Endothelial cell of umbilical vein (primary cell): ENCODE results near the gene ALDH8A1. TPM values are rescaled to one million over a fixed set of nuclear protein-coding genes. Genes with fewer than 3 reads are reported as not detected.

Experiments
- BruUV-seq: library from RNA; stranded (reverse); fragments of 400-500 nt; replicated peaks from 2 replicates; lab custom pipeline; 2021; lab: Mats Ljungman, UMichigan
- CTCF ChIA-PET: fragments of 300-600, 350-600 bp; sonication (Branson Sonifier 250); formaldehyde crosslinking; loops from one replicate; lab custom pipeline; 2021; ENCODE audit warnings: antibody characterized with exemption, inconsistent platforms; lab: Charles Lee
- POLR2A ChIA-PET: fragments of 300-600, 350-600 bp; sonication (Branson Sonifier 250); formaldehyde crosslinking; loops from one replicate; lab custom pipeline; 2021; ENCODE audit warnings: antibody characterized with exemption, inconsistent platforms; lab: Charles Lee
- DNase-seq: peaks from one replicate; pipeline ENCODE4 v3.0.0-alpha.2; 2011; ENCODE audit warnings: low read depth, low spot score
- FAIRE-seq: peaks from 2 replicates; lab custom pipeline; 2011; peaks lifted over from hg19 to GRCh38; lab: Jason Lieb, UNC
- H2AFZ ChIP-seq: 2 replicates; pipeline ENCODE4 v1.6.0; 2012; ENCODE audit warnings: low read depth, low read length, control low read depth, inconsistent platforms
- H3K27ac ChIP-seq: 2 replicates; pipeline ENCODE4 v1.5.1; 2011; ENCODE audit warnings: low read depth, mild to moderate bottlenecking, control low read depth, low read length, moderate library complexity; ENCODE audit not compliant: insufficient read depth
- H3K27me3 ChIP-seq, 2 experiments: 2 replicates each; pipeline versions ENCODE4 v1.6.0 to v1.6.1; 2011; ENCODE audit warnings: low read length in 2 of 2, mixed read lengths in 1 of 2; ENCODE audit not compliant: control insufficient read depth in 2 of 2, insufficient read depth in 2 of 2
- H3K36me3 ChIP-seq, 2 experiments: 2 replicates in 1 of 2; 3 replicates in 1 of 2; pipeline ENCODE4 v1.5.1; 2011; ENCODE audit warnings: low read length in 2 of 2, mild to moderate bottlenecking in 1 of 2, moderate library complexity in 1 of 2; ENCODE audit not compliant: control insufficient read depth in 2 of 2, insufficient read depth in 2 of 2; ENCODE audit errors: extremely low read depth in 1 of 2
- H3K4me1 ChIP-seq: 3 replicates; pipeline ENCODE4 v1.5.1; 2011; ENCODE audit warnings: mild to moderate bottlenecking, low read length; ENCODE audit not compliant: control insufficient read depth, insufficient read depth; ENCODE audit errors: extremely low read depth
- H3K4me2 ChIP-seq: 2 replicates; pipeline ENCODE4 v1.6.1; 2011; ENCODE audit warnings: low read length, control low read depth, mixed read lengths; ENCODE audit not compliant: insufficient read depth
- H3K4me3 ChIP-seq, 3 experiments: fragments of 200-600 bp in 1 of 3; sonication (generic), shearing (Covaris generic) in 1 of 3; replicated peaks in 1 of 3; 2 replicates each; pipeline ENCODE4 v1.5.1; 2011 to 2016; ENCODE audit warnings: control low read depth in 3 of 3, low read length in 3 of 3, mild to moderate bottlenecking in 2 of 3, inconsistent platforms in 1 of 3, low read depth in 1 of 3, moderate library complexity in 1 of 3; ENCODE audit not compliant: insufficient read depth in 1 of 3
- H3K79me2 ChIP-seq: 2 replicates; pipeline ENCODE4 v1.6.0; 2012; ENCODE audit warnings: low read length, inconsistent platforms; ENCODE audit not compliant: control insufficient read depth, insufficient read depth
- H3K9ac ChIP-seq: replicated peaks from 2 replicates; pipeline ENCODE3; 2011; ENCODE audit warnings: low read length, control low read depth; ENCODE audit not compliant: insufficient read depth; ENCODE audit errors: extremely low read depth
- H3K9me1 ChIP-seq: replicated peaks from 3 replicates; pipeline ENCODE4 v1.6.0; 2011; ENCODE audit warnings: mild to moderate bottlenecking, low read length; ENCODE audit not compliant: control insufficient read depth, insufficient read depth; ENCODE audit errors: extremely low read depth
- H3K9me3 ChIP-seq: replicated peaks from 2 replicates; pipeline ENCODE4 v1.5.1; 2012; ENCODE audit warnings: low read length, inconsistent platforms; ENCODE audit not compliant: control insufficient read depth, insufficient read depth
- H4K20me1 ChIP-seq: replicated peaks from 2 replicates; pipeline ENCODE3; 2011; ENCODE audit warnings: mild to moderate bottlenecking, low read length; ENCODE audit not compliant: control insufficient read depth, insufficient read depth; ENCODE audit errors: extremely low read depth
- EZH2 ChIP-seq: IDR thresholded peaks from 2 replicates; pipeline ENCODE4 v1.6.1; 2012; ENCODE audit warnings: borderline replicate concordance, low read depth, mild to moderate bottlenecking, moderate library complexity, low read length, inconsistent platforms; ENCODE audit not compliant: severe bottlenecking
- FOS ChIP-seq: IDR thresholded peaks from 2 replicates; pipeline ENCODE4 v1.6.1; 2011; ENCODE audit warnings: mild to moderate bottlenecking, low read length, moderate library complexity, borderline replicate concordance; ENCODE audit not compliant: insufficient read depth
- GATA2 ChIP-seq: IDR thresholded peaks from 2 replicates; pipeline ENCODE4 v1.7.0; 2011; ENCODE audit warnings: low read depth, mild to moderate bottlenecking, moderate library complexity, mixed read lengths, low read length; ENCODE audit not compliant: insufficient read length, insufficient read depth
- JUN ChIP-seq: IDR thresholded peaks from 2 replicates; pipeline ENCODE4 v1.6.1; 2011; ENCODE audit warnings: borderline replicate concordance, low read depth; ENCODE audit not compliant: insufficient read length, insufficient read depth
- MAX ChIP-seq: IDR thresholded peaks from 2 replicates; pipeline ENCODE4 v1.6.1; 2011; ENCODE audit not compliant: insufficient read depth, insufficient read length
- MYC ChIP-seq: IDR thresholded peaks from one replicate; pipeline ENCODE4 v1.6.1; 2011; ENCODE audit warnings: mild to moderate bottlenecking, low read depth, low read length
- POLR2A ChIP-seq: IDR thresholded peaks from 2 replicates; pipeline ENCODE4 v1.6.1; 2012; ENCODE audit warnings: low read depth, mild to moderate bottlenecking, control low read depth, low read length
- POLR2AphosphoS5 ChIP-seq: IDR thresholded peaks from 2 replicates; pipeline ENCODE4 v1.6.1; 2012; ENCODE audit warnings: low read depth, mild to moderate bottlenecking, control low read depth, low read length, moderate library complexity; ENCODE audit not compliant: insufficient read depth
- dilution Hi-C: fragments of 300-500 bp; cut with MboI; formaldehyde crosslinking; loops from one replicate; pipeline ENCODE4 v1.15.0; 2019; ENCODE audit warnings: low sequenced_read_pairs; ENCODE audit not compliant: extremely low pct_ligation_motif_present
- intact Hi-C: fragments of 100-400 bp; cut with micrococcal nuclease; formaldehyde crosslinking; loops from one replicate; pipeline ENCODE4 v1.10.0; 2022
- polyA plus RNA-seq, 4 experiments: library from polyadenylated mRNA; depleted of rRNA in 3 of 4; stranded (reverse) in 3 of 4; unstranded in 1 of 4; fragments of >200 nt; gene quantifications; 2 replicates each; pipeline versions ENCODE4 v1.2.1 to v1.2.3, GENCODE V29; 2011 to 2012; ENCODE audit warnings: missing spikeins in 1 of 4
- total RNA-seq: library from RNA; stranded (reverse); gene quantifications from 2 replicates; pipeline ENCODE4 v1.2.3, GENCODE V29; 2021

The ALDH8A1 gene
- total and polyA plus RNA-seq, 2 donors (not counting 3 experiments of a cell fraction or from before 2014, with no cell fraction given) = 0.08 to 0.95 TPM

- no peak for TF ChIP-seq MAX
- TF ChIP-seq EZH2 = no peak
- TF ChIP-seq FOS = no peak
- TF ChIP-seq MYC = no peak
- TF ChIP-seq POLR2AphosphoS5 = no peak
- no peak for TF ChIP-seq GATA2
- Histone ChIP-seq H3K9me1 (no peaks in the 10 kb centered on the region), H3K4me3 (no peak overlapping the region), H3K9ac (no peak overlapping the region), H3K4me1 (no peaks in the 10 kb centered on the region), H2AFZ (no peak overlapping the region), H3K9me3 (no peaks in the 10 kb centered on the region), H3K79me2 (no peaks in the 10 kb centered on the region), H3K4me2 (no peak overlapping the region), H3K36me3 (no peaks in the 10 kb centered on the region), H3K27me3 (peaks cover 0 to 6% of the 10 kb centered on the region in 2 experiments), H4K20me1 (no peaks in the 10 kb centered on the region), H3K27ac (no peak overlapping the region)
- ChIA-PET CTCF (interaction anchor here (0.8 to 2.3 kb wide), 2 partner anchors 14 to 44 kb away, joined by 3 to 8 read pairs; no protein-coding TSS in a partner anchor), POLR2A (no interaction called here)
- dilution Hi-C loops = no loop called here
- no TSS peak for BruUV-seq
- no peak for FAIRE-seq
- no peak for DNase-seq
- intact Hi-C loops = no loop called here
Measured at GRCh38 chr6:134896910-134897309, 53.0 kb downstream of the ALDH8A1 start.

GRCh38 chr6:134894800-134895199 lies 55.1 kb downstream of the ALDH8A1 start:
- Histone ChIP-seq H3K4me2 (no peak overlapping the region), H3K79me2 (no peaks in the 10 kb centered on the region), H3K9me1 (no peaks in the 10 kb centered on the region), H3K27ac (no peak overlapping the region), H3K9me3 (no peaks in the 10 kb centered on the region), H3K36me3 (no peaks in the 10 kb centered on the region), H3K4me3 (no peak overlapping the region), H2AFZ (no peak overlapping the region), H3K9ac (no peak overlapping the region), H3K4me1 (no peaks in the 10 kb centered on the region), H4K20me1 (no peaks in the 10 kb centered on the region), H3K27me3 (peaks cover 0 to 6% of the 10 kb centered on the region in 2 experiments)
- dilution Hi-C loops (no loop called here), intact Hi-C loops (no loop called here)
- POLR2A ChIA-PET = no interaction called here
- TF ChIP-seq GATA2 (no peak), POLR2A (no peak), POLR2AphosphoS5 (no peak), EZH2 (no peak), MAX (no peak), JUN (no peak), FOS (no peak), MYC (no peak)
- FAIRE-seq (no peak), DNase-seq (no peak)
- CTCF ChIA-PET = interaction anchor here (1.4 to 2.3 kb wide), 2 partner anchors 12 to 46 kb away, joined by 5 to 8 read pairs; no protein-coding TSS in a partner anchor
- BruUV-seq = no TSS peak
